ENCODE measurements around the gene CCDC60.

The CCDC60 gene

DNA sequence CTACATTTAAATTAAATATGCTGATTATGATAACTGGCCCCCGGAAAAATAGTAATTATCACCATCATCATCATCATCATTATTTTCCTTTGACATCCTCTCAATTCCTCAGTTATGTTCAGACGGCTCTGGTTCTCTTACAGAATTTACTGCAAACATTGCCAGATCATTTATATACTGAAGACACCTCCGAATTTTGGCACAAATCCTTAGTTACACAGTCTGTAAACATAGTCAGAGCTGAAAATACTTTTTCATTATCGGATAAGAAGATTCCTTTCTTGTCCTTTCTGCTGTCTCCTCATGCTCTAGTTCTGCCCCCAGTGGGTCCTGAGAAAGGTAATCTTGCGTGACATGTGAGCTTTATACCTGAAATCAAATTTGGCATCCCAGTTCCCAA is 40.3 kb upstream of the CCDC60 start:
- POLR2A ChIA-PET = no interaction called here
- no peaks in the 10 kb centered on the region for H3K9me3 ChIP-seq (ENCODE audit: control insufficient read depth, insufficient read depth, low read depth, low read length)
- CTCF ChIA-PET = no interaction called here

DNA sequence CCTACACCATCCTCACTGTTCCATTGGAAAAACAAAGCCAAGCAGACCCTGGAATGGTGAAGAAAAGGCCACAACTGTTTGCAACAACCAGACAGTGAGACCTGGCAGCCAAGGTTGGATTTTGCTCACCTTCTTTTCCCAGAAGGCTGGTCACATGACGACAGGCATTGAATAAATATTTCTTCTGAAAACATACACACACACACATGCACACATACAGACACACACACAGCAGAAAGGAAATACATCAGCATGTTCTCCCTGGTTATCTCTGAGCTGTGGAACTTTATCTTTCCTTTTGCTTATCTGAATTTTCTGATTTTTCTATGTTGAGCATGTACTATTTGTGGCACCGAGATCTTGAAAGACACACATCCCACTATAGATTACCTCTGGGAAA is 38.0 kb upstream of the CCDC60 start:
- POLR2A ChIA-PET = no interaction called here
- CTCF ChIA-PET = interaction anchor here (0.6 to 0.8 kb wide), 2 partner anchors 148 to 602 kb away, joined by 3 read pairs; no protein-coding TSS in a partner anchor
- Histone ChIP-seq H3K36me3 (ENCODE audit: control insufficient read depth in 2 of 2, insufficient read depth in 1 of 2, low read length in 2 of 2) (no peaks in the 10 kb centered on the region), H3K9me3 (ENCODE audit: control insufficient read depth, insufficient read depth, low read depth, low read length) (no peaks in the 10 kb centered on the region), H3K27ac (ENCODE audit: extremely low read depth, low read depth, low read length) (no peak overlapping the region), H3K4me3 (ENCODE audit: low read depth, low read length) (no peak overlapping the region), H3K4me1 (ENCODE audit: control insufficient read depth, insufficient read depth, low read length) (no peaks in the 10 kb centered on the region)
- no peak for TF ChIP-seq ZNF274 (IDR thresholded peaks at IDR 0.05; ENCODE audit: low read length)
- no peak for TF ChIP-seq ZNF274 (tag by site-specific recombination; IDR thresholded peaks at IDR 0.05; ENCODE audit: borderline replicate concordance)
- no peak for TF ChIP-seq ZNF548 (tag by site-specific recombination; IDR thresholded peaks at IDR 0.05)
- TF ChIP-seq ZBTB17 (tag by site-specific recombination; IDR thresholded peaks at IDR 0.05) = no peak

More for the DNA sequence above, 40.3 kb upstream of the CCDC60 start:
- no peak overlapping the region for H3K4me3 ChIP-seq (ENCODE audit: low read depth, low read length)
- H3K4me1 ChIP-seq (ENCODE audit: control insufficient read depth, insufficient read depth, low read length) = no peaks in the 10 kb centered on the region
- TF ChIP-seq ZNF626 (tag by site-specific recombination; IDR thresholded peaks at IDR 0.05) (no peak), ZNF23 (tag by site-specific recombination; IDR thresholded peaks at IDR 0.05; ENCODE audit: borderline replicate concordance) (no peak), ZNF830 (tag by site-specific recombination; IDR thresholded peaks at IDR 0.05; ENCODE audit: low read depth) (no peak), ZSCAN30 (tag by site-specific recombination; IDR thresholded peaks at IDR 0.05) (no peak), ZNF211 (tag by site-specific recombination; IDR thresholded peaks at IDR 0.05; ENCODE audit: low read depth) (no peak), GLIS2 (tag by site-specific recombination; IDR thresholded peaks at IDR 0.05) (no peak), SP3 (tag by site-specific recombination; IDR thresholded peaks at IDR 0.05) (no peak), ZNF48 (tag by site-specific recombination; IDR thresholded peaks at IDR 0.05) (no peak), YY1 (tag by site-specific recombination; IDR thresholded peaks at IDR 0.05) (no peak), ZNF571 (tag by site-specific recombination; IDR thresholded peaks at IDR 0.05) (no peak)
- TF ChIP-seq, protein P1, sequence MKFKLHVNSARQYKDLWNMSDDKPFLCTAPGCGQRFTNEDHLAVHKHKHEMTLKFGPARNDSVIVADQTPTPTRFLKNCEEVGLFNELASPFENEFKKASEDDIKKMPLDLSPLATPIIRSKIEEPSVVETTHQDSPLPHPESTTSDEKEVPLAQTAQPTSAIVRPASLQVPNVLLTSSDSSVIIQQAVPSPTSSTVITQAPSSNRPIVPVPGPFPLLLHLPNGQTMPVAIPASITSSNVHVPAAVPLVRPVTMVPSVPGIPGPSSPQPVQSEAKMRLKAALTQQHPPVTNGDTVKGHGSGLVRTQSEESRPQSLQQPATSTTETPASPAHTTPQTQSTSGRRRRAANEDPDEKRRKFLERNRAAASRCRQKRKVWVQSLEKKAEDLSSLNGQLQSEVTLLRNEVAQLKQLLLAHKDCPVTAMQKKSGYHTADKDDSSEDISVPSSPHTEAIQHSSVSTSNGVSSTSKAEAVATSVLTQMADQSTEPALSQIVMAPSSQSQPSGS (tag by site-specific recombination; IDR thresholded peaks at IDR 0.05; ENCODE audit: low read depth) = no peak
- TF ChIP-seq, protein P2, sequence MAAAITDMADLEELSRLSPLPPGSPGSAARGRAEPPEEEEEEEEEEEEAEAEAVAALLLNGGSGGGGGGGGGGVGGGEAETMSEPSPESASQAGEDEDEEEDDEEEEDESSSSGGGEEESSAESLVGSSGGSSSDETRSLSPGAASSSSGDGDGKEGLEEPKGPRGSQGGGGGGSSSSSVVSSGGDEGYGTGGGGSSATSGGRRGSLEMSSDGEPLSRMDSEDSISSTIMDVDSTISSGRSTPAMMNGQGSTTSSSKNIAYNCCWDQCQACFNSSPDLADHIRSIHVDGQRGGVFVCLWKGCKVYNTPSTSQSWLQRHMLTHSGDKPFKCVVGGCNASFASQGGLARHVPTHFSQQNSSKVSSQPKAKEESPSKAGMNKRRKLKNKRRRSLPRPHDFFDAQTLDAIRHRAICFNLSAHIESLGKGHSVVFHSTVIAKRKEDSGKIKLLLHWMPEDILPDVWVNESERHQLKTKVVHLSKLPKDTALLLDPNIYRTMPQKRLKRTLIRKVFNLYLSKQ (tag by site-specific recombination; IDR thresholded peaks at IDR 0.05; ENCODE audit: borderline replicate concordance) = no peak
- TF ChIP-seq, protein P3, sequence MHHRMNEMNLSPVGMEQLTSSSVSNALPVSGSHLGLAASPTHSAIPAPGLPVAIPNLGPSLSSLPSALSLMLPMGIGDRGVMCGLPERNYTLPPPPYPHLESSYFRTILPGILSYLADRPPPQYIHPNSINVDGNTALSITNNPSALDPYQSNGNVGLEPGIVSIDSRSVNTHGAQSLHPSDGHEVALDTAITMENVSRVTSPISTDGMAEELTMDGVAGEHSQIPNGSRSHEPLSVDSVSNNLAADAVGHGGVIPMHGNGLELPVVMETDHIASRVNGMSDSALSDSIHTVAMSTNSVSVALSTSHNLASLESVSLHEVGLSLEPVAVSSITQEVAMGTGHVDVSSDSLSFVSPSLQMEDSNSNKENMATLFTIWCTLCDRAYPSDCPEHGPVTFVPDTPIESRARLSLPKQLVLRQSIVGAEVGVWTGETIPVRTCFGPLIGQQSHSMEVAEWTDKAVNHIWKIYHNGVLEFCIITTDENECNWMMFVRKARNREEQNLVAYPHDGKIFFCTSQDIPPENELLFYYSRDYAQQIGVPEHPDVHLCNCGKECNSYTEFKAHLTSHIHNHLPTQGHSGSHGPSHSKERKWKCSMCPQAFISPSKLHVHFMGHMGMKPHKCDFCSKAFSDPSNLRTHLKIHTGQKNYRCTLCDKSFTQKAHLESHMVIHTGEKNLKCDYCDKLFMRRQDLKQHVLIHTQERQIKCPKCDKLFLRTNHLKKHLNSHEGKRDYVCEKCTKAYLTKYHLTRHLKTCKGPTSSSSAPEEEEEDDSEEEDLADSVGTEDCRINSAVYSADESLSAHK (tag by site-specific recombination; IDR thresholded peaks at IDR 0.05) = no peak
- no peak overlapping the region for H3K27ac ChIP-seq (ENCODE audit: extremely low read depth, low read depth, low read length)
- no peaks in the 10 kb centered on the region for H3K36me3 ChIP-seq (ENCODE audit: control insufficient read depth in 2 of 2, insufficient read depth in 1 of 2, low read length in 2 of 2)

DNA sequence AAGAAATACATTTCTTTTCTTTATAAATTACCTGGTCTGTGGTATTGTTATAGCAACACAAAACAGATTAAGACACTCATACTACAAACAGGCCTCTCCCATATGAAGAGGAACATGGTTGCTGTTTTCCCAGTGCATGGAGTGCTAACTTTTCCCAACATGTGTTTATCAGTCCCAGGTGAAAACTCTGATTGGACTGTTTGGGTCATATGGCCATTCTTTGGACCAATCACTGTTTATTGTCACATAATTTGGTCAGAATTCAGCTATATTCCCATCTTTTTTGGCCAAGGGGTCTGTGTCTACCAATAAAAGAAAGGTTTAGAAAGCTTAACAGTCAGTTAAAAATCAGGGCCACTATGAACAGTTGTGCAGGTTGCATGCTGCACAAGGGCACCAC is 35.4 kb upstream of the CCDC60 start:
- TF ChIP-seq ZNF791 (tag by site-specific recombination; IDR thresholded peaks at IDR 0.05) = no peak
- TF ChIP-seq, protein P4, sequence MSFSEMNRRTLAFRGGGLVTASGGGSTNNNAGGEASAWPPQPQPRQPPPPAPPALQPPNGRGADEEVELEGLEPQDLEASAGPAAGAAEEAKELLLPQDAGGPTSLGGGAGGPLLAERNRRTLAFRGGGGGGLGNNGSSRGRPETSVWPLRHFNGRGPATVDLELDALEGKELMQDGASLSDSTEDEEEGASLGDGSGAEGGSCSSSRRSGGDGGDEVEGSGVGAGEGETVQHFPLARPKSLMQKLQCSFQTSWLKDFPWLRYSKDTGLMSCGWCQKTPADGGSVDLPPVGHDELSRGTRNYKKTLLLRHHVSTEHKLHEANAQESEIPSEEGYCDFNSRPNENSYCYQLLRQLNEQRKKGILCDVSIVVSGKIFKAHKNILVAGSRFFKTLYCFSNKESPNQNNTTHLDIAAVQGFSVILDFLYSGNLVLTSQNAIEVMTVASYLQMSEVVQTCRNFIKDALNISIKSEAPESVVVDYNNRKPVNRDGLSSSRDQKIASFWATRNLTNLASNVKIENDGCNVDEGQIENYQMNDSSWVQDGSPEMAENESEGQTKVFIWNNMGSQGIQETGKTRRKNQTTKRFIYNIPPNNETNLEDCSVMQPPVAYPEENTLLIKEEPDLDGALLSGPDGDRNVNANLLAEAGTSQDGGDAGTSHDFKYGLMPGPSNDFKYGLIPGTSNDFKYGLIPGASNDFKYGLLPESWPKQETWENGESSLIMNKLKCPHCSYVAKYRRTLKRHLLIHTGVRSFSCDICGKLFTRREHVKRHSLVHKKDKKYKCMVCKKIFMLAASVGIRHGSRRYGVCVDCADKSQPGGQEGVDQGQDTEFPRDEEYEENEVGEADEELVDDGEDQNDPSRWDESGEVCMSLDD (tag by site-specific recombination; IDR thresholded peaks at IDR 0.05) = no peak
- no peak for TF ChIP-seq ZNF248 (tag by site-specific recombination; IDR thresholded peaks at IDR 0.05)
- no peak for TF ChIP-seq ZNF24 (tag by site-specific recombination; IDR thresholded peaks at IDR 0.05)

More for the DNA sequence above, 35.4 kb upstream of the CCDC60 start:
- Histone ChIP-seq H3K36me3 (ENCODE audit: control insufficient read depth in 2 of 2, insufficient read depth in 1 of 2, low read length in 2 of 2) (no peaks in the 10 kb centered on the region), H3K9me3 (ENCODE audit: control insufficient read depth, insufficient read depth, low read depth, low read length) (no peaks in the 10 kb centered on the region), H3K4me1 (ENCODE audit: control insufficient read depth, insufficient read depth, low read length) (no peaks in the 10 kb centered on the region), H3K4me3 (ENCODE audit: low read depth, low read length) (no peak overlapping the region), H3K27ac (ENCODE audit: extremely low read depth, low read depth, low read length) (no peak overlapping the region)
- ChIA-PET POLR2A (no interaction called here), CTCF (no interaction called here)

All from HEK293 (cell line).